Measurements from ENCODE around the gene SHISA2. TPM values are rescaled to one million over a fixed set of nuclear protein-coding genes. Genes with fewer than 3 reads are reported as not detected.

SHISA2 gene
- total RNA-seq (2022; extraction: Qiagen RNA extraction; ENCODE audit: low read depth), result not detected in 5 replicates

DNA sequence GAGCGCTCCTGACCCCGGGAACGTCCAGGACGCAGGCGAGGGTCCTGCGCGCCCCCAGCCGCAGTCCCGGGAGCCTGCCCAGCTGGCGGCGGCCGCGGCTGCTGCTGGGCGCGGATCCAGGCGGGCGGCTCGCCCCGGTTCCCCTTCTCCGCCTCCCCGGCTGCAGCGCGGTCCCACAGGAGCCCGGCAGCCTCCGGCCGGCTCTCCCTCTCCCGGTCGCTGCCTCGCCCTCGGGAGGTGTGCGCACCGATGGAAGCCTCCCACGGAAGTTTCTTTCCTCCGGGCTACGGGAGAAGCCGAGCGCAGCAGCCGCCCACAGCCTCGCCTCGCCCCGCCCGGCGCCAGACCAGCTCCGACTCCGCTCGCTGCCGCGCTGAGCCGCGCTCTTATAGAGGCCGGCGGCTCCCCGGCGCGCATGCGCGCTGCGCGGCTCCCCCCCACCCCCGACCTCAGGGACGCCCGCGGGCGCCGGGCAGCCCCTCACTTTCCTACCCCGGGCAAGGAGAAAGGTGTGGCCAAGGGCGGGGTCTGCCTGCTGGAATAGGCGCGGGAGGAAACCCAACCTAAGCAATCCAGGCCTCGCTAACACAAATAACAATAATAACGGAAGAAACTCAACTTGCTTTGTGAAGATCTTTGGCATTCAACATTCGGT is at the start of gene SHISA2:
TSS of gene SHISA2 (minus strand) at position 360 of the 655 bp plus-strand sequence. CDS start 1,041 bp downstream, outside the sequence.

Other genes starting within 250 kb of the SHISA2 start
- 25.3 to 34.4 TPM (median 25.5 TPM) in 5 replicates for gene RNF6, start 170.3 kb upstream of the SHISA2 start, total RNA-seq (2022; extraction: Qiagen RNA extraction; ENCODE audit: low read depth)
- gene CDK8, start 202.1 kb upstream of the SHISA2 start, total RNA-seq (2022; extraction: Qiagen RNA extraction; ENCODE audit: low read depth), result 9.5 to 14.6 TPM (median 12.4 TPM) in 5 replicates